ENCODE data around the gene GRAMD2B. TPM values are rescaled to one million over a fixed set of nuclear protein-coding genes. Genes with fewer than 3 reads are reported as not detected.

The GRAMD2B gene
- total and polyA plus RNA-seq, 7 experiments from 2014 or later, result 3.8 to 9.8 (median 7.1) TPM

DNA sequence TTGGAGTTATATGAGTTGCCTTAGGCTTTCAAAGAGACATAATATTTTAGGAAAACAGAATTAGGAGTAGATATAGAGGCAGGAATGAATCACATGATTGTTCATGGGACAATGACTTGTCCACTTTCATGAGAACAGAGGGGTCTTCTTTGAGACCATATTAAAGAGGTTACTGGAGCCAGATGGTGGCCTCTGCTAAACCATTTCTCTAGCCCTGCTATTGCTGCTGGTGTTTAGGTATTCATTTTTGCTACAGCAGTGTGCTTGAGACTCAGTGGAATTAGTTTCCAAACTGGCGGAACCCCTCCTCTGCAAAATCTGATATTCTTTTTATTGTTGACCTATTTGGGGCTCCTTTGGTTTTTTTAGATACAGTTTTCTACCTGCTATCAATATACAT is 31.3 kb downstream of the GRAMD2B start:
- Mint-ChIP-seq H3K27me3 (no peaks in the 10 kb centered on the region), H3K4me1 (peaks cover 27 to 66% (median 48%) of the 10 kb centered on the region in 7 donors), H3K4me3 (no peak overlapping the region), H3K36me3 (peaks cover 5 to 31% (median 23%) of the 10 kb centered on the region in 5 donors), H3K9me3 (peaks cover 0 to 2% (median 0%) of the 10 kb centered on the region in 11 donors), H3K27ac (peak overlapping the region in 2 of 9 donors; percentile 29 to 99)
- DNase-seq (no peak), ATAC-seq (no peak)
- H3K4me3 ChIP-seq (ENCODE audit: low read length), result no peak overlapping the region
- H3K27ac ChIP-seq (ENCODE audit: low read depth, low read length), result no peak overlapping the region
- no peaks in the 10 kb centered on the region for H3K36me3 ChIP-seq (ENCODE audit: control insufficient read depth in 2 of 3, insufficient read depth in 3 of 3, low read length in 3 of 3)
- H3K4me1 ChIP-seq (ENCODE audit: control insufficient read depth in 2 of 2, insufficient read depth in 2 of 2, low read length in 2 of 2), result peaks cover 11 to 27% of the 10 kb centered on the region in 2 donors
- ChIA-PET POLR2A (no interaction called here), CTCF (no interaction called here)
- intact Hi-C loops (cut with micrococcal nuclease), result loop anchor here in 1 of 2 donors (5.0 kb wide), 2 partner anchors 38 to 323 kb away; partner anchors contain the start of gene LMNB1
- no peaks in the 10 kb centered on the region for H3K9me3 ChIP-seq (ENCODE audit: control insufficient read depth in 2 of 3, low read length in 3 of 3)
- no peaks in the 10 kb centered on the region for H3K27me3 ChIP-seq (ENCODE audit: control insufficient read depth in 2 of 2, insufficient read depth in 2 of 2, low read length in 2 of 2)

DNA sequence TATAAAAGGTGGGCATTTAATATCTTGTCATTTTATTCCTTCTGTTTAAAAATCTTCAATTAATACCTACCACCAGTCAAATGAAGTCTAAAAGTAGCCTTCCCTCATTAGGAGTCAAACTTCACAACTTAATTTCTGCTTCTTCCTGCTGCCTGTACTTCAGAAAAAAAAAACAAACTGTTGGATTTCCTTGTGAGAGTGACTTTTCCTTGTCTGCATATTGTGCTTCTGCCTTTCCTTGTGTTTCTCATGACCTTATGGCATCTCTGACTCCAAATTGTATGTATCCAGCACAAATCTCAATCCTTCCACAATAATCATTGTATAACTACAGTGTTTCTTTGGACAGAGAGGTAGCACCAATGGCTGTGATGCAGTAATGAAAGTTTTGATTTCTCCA is 32.1 kb downstream of the GRAMD2B start:
- peaks cover 0 to 2% (median 0%) of the 10 kb centered on the region in 11 donors for H3K9me3 Mint-ChIP-seq
- no peaks in the 10 kb centered on the region for H3K27me3 Mint-ChIP-seq
- Histone ChIP-seq H3K4me1 (ENCODE audit: control insufficient read depth in 2 of 2, insufficient read depth in 2 of 2, low read length in 2 of 2) (peaks cover 11 to 26% of the 10 kb centered on the region in 2 donors), H3K27ac (ENCODE audit: low read depth, low read length) (no peak overlapping the region), H3K36me3 (ENCODE audit: control insufficient read depth in 2 of 3, insufficient read depth in 3 of 3, low read length in 3 of 3) (no peaks in the 10 kb centered on the region), H3K27me3 (ENCODE audit: control insufficient read depth in 2 of 2, insufficient read depth in 2 of 2, low read length in 2 of 2) (no peaks in the 10 kb centered on the region), H3K9me3 (ENCODE audit: control insufficient read depth in 2 of 3, low read length in 3 of 3) (no peaks in the 10 kb centered on the region), H3K4me3 (ENCODE audit: low read length) (no peak overlapping the region)
- peak overlapping the region in 2 of 9 donors; percentile 7 to 9 for H3K27ac Mint-ChIP-seq
- intact Hi-C loops (cut with micrococcal nuclease), result no loop called here
- ChIA-PET POLR2A (interaction anchor here (0.6 kb wide), 1 partner anchor 60 kb away, joined by 3 read pairs; no protein-coding TSS in a partner anchor), CTCF (no interaction called here)
- no peak for DNase-seq
- ATAC-seq, result no peak
- H3K4me3 Mint-ChIP-seq, result no peak overlapping the region
- H3K36me3 Mint-ChIP-seq, result peaks cover 5 to 31% (median 23%) of the 10 kb centered on the region in 5 donors
- H3K4me1 Mint-ChIP-seq, result peaks cover 25 to 59% (median 43%) of the 10 kb centered on the region in 7 donors

DNA sequence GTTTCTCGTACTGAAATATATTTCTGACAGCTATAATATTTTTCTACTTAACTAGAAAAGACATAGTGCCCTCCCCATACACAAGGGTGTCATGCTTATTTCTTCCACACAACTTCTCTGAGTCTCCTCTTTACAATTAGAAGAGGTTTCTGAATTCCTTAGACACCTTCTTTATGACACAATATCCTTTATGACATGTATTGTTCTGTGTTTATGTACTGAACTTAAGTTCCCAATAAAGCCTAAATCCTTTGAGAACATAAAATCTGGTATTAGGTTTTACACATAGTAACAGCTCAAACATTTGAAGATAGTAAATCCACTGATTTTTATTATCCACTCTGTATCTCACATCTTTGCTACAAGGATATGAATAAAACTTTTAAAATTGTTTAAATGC is 32.5 kb downstream of the GRAMD2B start:
- no peaks in the 10 kb centered on the region for H3K27me3 Mint-ChIP-seq
- peaks cover 7 to 22% of the 10 kb centered on the region in 2 donors for H3K4me1 ChIP-seq (ENCODE audit: control insufficient read depth in 2 of 2, insufficient read depth in 2 of 2, low read length in 2 of 2)
- no peak for DNase-seq
- H3K4me1 Mint-ChIP-seq, result peaks cover 20 to 54% (median 39%) of the 10 kb centered on the region in 7 donors
- H3K27ac ChIP-seq (ENCODE audit: low read depth, low read length), result no peak overlapping the region
- H3K9me3 Mint-ChIP-seq, result peaks cover 0 to 2% (median 0%) of the 10 kb centered on the region in 11 donors
- H3K36me3 ChIP-seq (ENCODE audit: control insufficient read depth in 2 of 3, insufficient read depth in 3 of 3, low read length in 3 of 3), result no peaks in the 10 kb centered on the region
- intact Hi-C loops (cut with micrococcal nuclease), result no loop called here
- no peak for ATAC-seq
- no peak overlapping the region for H3K4me3 ChIP-seq (ENCODE audit: low read length)
- H3K27ac Mint-ChIP-seq, result peak overlapping the region in 1 of 9 donors; percentile 35
- ChIA-PET POLR2A (interaction anchor here (0.6 kb wide), 1 partner anchor 60 kb away, joined by 3 read pairs; no protein-coding TSS in a partner anchor), CTCF (no interaction called here)
- no peaks in the 10 kb centered on the region for H3K27me3 ChIP-seq (ENCODE audit: control insufficient read depth in 2 of 2, insufficient read depth in 2 of 2, low read length in 2 of 2)
- H3K9me3 ChIP-seq (ENCODE audit: control insufficient read depth in 2 of 3, low read length in 3 of 3), result no peaks in the 10 kb centered on the region
- no peak overlapping the region for H3K4me3 Mint-ChIP-seq
- H3K36me3 Mint-ChIP-seq, result peaks cover 5 to 34% (median 27%) of the 10 kb centered on the region in 5 donors

DNA sequence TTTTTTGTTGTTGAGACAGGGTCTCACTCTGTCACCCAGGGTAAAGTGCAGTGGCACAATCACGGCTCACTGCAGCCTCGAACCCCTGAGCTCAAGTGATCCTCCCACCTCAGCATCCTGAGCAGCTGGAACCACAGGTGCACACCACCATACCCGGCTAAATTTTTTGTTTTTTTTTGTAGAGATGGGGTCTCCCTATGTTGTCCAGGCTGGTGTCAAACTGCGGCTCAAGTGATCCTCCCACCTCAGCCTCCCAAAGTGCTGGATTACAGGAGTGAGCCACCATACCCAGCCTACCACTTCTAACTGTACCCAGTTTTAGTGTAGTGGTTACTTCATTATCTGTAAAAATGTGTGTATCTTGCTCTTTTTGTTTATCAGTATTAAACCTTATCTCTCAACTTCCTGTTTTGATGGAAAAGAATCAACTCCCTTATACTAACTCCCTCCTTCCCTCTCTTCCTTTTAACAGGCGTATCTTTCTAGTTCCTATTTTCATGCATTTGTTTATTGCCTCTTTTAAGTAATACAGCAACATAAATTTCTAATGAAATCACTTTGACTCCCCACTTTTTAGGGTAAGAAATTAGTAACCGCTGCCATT is 33.1 kb downstream of the GRAMD2B start:
- H3K27ac ChIP-seq (ENCODE audit: low read depth, low read length), result no peak overlapping the region
- peaks cover 18 to 54% (median 37%) of the 10 kb centered on the region in 7 donors for H3K4me1 Mint-ChIP-seq
- intact Hi-C loops (cut with micrococcal nuclease), result no loop called here
- CTCF ChIA-PET, result no interaction called here
- no peak for ATAC-seq
- no peaks in the 10 kb centered on the region for H3K27me3 Mint-ChIP-seq
- peaks cover 1 to 16% of the 10 kb centered on the region in 2 donors for H3K4me1 ChIP-seq (ENCODE audit: control insufficient read depth in 2 of 2, insufficient read depth in 2 of 2, low read length in 2 of 2)
- H3K27me3 ChIP-seq (ENCODE audit: control insufficient read depth in 2 of 2, insufficient read depth in 2 of 2, low read length in 2 of 2), result no peaks in the 10 kb centered on the region
- no peak overlapping the region for H3K4me3 ChIP-seq (ENCODE audit: low read length)
- no peak for DNase-seq
- H3K36me3 Mint-ChIP-seq, result peaks cover 5 to 34% (median 27%) of the 10 kb centered on the region in 5 donors
- H3K9me3 ChIP-seq (ENCODE audit: control insufficient read depth in 2 of 3, low read length in 3 of 3), result no peaks in the 10 kb centered on the region
- no peak overlapping the region for H3K4me3 Mint-ChIP-seq
- POLR2A ChIA-PET, result interaction anchor here (0.7 kb wide), 1 partner anchor 43 kb away, joined by 5 read pairs; no protein-coding TSS in a partner anchor
- H3K27ac Mint-ChIP-seq, result peak overlapping the region in 2 of 9 donors; percentile 43 to 89
- peaks cover 0 to 2% (median 0%) of the 10 kb centered on the region in 11 donors for H3K9me3 Mint-ChIP-seq
- H3K36me3 ChIP-seq (ENCODE audit: control insufficient read depth in 2 of 3, insufficient read depth in 3 of 3, low read length in 3 of 3), result no peaks in the 10 kb centered on the region

DNA sequence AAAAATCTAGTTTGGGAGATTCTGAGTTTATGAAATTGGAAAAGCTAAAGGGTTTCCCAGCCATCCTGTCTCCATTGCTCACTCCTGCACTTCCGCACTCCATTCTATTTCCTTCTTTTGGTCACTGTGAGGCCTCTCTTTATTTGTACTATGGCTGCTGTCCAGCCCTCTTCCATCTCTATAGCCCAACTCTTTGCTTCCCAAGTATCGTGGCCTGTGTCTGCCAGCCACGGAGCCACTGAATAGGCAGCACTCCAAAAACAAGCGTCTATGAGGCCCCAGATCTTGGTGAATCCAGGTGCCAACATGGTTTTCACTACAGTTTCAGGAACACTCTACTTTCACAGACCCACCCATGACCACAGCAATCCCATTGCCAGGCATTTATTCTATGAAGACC is 37.2 kb downstream of the GRAMD2B start:
- Histone ChIP-seq H3K27me3 (ENCODE audit: control insufficient read depth in 2 of 2, insufficient read depth in 2 of 2, low read length in 2 of 2) (no peaks in the 10 kb centered on the region), H3K4me1 (ENCODE audit: control insufficient read depth in 2 of 2, insufficient read depth in 2 of 2, low read length in 2 of 2) (peaks cover 0 to 15% of the 10 kb centered on the region in 2 donors), H3K27ac (ENCODE audit: low read depth, low read length) (no peak overlapping the region), H3K36me3 (ENCODE audit: control insufficient read depth in 2 of 3, insufficient read depth in 3 of 3, low read length in 3 of 3) (no peaks in the 10 kb centered on the region), H3K9me3 (ENCODE audit: control insufficient read depth in 2 of 3, low read length in 3 of 3) (no peaks in the 10 kb centered on the region), H3K4me3 (ENCODE audit: low read length) (no peak overlapping the region)
- POLR2A ChIA-PET, result interaction anchor here (0.7 kb wide), 1 partner anchor 11 kb away, joined by 3 read pairs; no protein-coding TSS in a partner anchor
- CTCF ChIA-PET, result no interaction called here
- H3K27ac Mint-ChIP-seq, result peak overlapping the region in 1 of 9 donors; percentile 43
- no peak overlapping the region for H3K4me3 Mint-ChIP-seq
- H3K36me3 Mint-ChIP-seq, result peaks cover 0 to 27% (median 15%) of the 10 kb centered on the region in 5 donors
- ATAC-seq, result no peak
- H3K4me1 Mint-ChIP-seq, result peaks cover 13 to 57% (median 38%) of the 10 kb centered on the region in 7 donors
- DNase-seq, result no peak
- intact Hi-C loops (cut with micrococcal nuclease), result loop anchor here (5.0 kb wide), 1 partner anchor 38 kb away; the partner anchor contains the start of gene GRAMD2B (in 2 of the 2)
- no peaks in the 10 kb centered on the region for H3K9me3 Mint-ChIP-seq
- no peaks in the 10 kb centered on the region for H3K27me3 Mint-ChIP-seq

DNA sequence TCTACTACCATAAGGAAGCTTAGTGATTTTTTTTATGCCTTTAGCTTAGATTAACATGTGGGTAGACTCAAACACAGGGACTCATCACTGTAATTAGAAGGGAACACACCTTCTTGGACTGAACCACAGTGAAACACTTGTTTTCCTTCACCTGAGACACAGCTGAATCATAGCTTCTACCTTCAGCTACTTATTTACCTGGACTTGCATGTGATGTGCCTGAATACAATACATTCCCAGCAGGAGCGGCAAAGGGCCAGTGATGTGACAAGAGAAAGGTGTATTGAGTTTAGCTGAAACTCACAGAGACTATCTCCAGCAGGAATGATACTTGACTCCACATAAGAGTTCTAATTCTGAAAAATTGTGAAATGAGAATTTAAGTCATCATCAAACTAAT is 37.8 kb downstream of the GRAMD2B start:
- H3K27ac Mint-ChIP-seq, result peak overlapping the region in 3 of 9 donors; percentile 7 to 69 (median 15)
- no peak overlapping the region for H3K27ac ChIP-seq (ENCODE audit: low read depth, low read length)
- no peak for ATAC-seq
- POLR2A ChIA-PET, result interaction anchor here (0.7 kb wide), 1 partner anchor 11 kb away, joined by 3 read pairs; no protein-coding TSS in a partner anchor
- no peak for DNase-seq
- H3K4me3 Mint-ChIP-seq, result no peak overlapping the region
- no peaks in the 10 kb centered on the region for H3K27me3 ChIP-seq (ENCODE audit: control insufficient read depth in 2 of 2, insufficient read depth in 2 of 2, low read length in 2 of 2)
- no peaks in the 10 kb centered on the region for H3K9me3 ChIP-seq (ENCODE audit: control insufficient read depth in 2 of 3, low read length in 3 of 3)
- H3K4me1 ChIP-seq (ENCODE audit: control insufficient read depth in 2 of 2, insufficient read depth in 2 of 2, low read length in 2 of 2), result peaks cover 0 to 15% of the 10 kb centered on the region in 2 donors
- intact Hi-C loops (cut with micrococcal nuclease), result loop anchor here (5.0 kb wide), 1 partner anchor 39 kb away; the partner anchor contains the start of gene GRAMD2B (in 2 of the 2)
- H3K4me1 Mint-ChIP-seq, result peaks cover 13 to 53% (median 38%) of the 10 kb centered on the region in 7 donors
- no peak overlapping the region for H3K4me3 ChIP-seq (ENCODE audit: low read length)
- peaks cover 0 to under 1% (median 0%) of the 10 kb centered on the region in 3 experiments for H3K36me3 ChIP-seq (ENCODE audit: control insufficient read depth in 2 of 3, insufficient read depth in 3 of 3, low read length in 3 of 3)
- CTCF ChIA-PET, result no interaction called here
- peaks cover 0 to 27% (median 16%) of the 10 kb centered on the region in 5 donors for H3K36me3 Mint-ChIP-seq
- no peaks in the 10 kb centered on the region for H3K27me3 Mint-ChIP-seq
- no peaks in the 10 kb centered on the region for H3K9me3 Mint-ChIP-seq
